ELR (cell line): ENCODE data around the gene ZMYND8.
"Not testable (repeated sequence)": the region's sequence is repeated elsewhere in the genome, so short reads cannot be mapped to it uniquely, and the experiment has no call there.

ENCODE experiments used
- DNase-seq: peaks from one replicate; pipeline ENCODE4 v3.0.0-alpha.2; 2015; ENCODE audit warnings: low read depth

ZMYND8 gene

GRCh38 chr20:47370850-47371782 lies 14.6 kb upstream of the ZMYND8 start:
- peak; percentile 44 for DNase-seq

DNA sequence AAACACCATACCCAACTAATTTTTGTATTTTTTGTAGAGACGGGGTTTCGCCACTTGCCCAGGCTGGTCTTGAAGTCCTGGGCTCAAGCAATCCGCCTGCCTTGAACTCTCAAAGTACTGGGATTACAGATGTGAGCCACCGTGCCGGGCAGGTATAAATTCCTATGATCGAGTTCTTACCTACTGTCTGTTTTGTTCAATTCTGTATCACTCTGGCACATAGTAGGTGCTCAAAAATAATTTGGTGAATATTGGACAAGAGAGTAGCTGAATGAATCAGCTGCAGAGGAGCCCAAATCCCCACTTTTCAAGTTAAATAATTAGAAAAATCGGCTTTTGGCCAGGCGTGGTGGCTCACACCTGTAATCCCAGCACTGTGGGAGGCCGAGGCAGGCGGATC lies 13.7 kb upstream of the ZMYND8 start:
- no peak for DNase-seq

DNA sequence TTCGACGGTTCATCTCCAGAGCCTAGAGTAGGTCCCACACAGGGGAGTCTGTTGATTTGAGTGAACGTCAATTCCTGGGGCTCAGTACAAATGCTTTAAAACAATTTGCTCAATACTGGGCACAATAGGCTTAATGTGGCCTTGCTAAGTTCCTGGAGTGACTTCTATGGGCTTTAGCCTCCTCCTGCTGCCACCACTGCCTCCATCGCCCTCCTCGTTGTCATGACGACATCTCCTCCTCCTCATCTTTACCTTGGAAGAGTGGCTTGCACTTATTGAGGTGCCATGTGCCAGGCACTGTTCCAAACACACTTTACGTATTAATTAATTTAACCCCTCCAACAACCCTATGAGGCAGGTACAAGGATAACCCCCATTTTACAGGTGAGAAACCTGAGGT lies 11.8 kb upstream of the ZMYND8 start:
- DNase-seq, result no peak

GRCh38 chr20:47366301-47366700 lies 9.8 kb upstream of the ZMYND8 start:
- DNase-seq, result not testable (repeated sequence)

DNA sequence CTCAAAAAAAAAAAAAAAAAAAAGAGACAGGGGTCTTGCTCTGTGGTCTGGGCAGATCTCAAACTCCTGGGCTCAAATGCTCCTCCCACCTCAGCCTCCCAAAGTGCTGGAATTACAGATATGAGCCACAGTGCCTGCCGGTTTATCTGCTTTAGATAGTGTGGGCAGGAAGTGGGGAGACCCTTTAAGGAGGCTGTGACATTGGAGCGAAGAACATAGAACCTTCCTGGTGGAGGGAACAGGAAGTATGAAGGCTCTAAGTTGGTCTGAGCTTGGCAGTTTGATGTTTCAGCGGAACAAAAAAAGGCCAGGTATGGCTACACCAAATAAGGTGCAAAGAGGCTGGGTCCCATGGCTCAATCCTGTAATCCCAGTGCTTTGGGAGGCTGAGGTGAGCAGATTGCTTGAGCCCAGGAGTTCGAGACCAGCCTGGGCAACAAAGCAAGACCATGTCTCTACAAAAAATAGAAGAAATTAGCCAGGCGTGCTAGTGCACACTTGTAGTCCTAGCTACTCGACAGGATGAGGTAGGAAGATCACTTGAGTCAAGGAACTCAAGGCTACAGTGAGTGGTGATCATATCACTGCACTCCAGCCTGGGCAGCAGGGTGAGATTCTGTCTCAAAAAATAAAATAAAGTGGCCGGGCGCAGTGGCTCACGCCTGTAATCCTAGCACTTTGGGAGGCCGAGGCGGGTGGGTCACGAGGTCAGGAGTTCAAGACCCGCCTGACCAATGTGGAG lies 8.7 kb upstream of the ZMYND8 start:
- DNase-seq, result no peak

- no peak for DNase-seq
Measured at GRCh38 chr20:47362361-47363219, 6.1 kb upstream of the ZMYND8 start.

DNA sequence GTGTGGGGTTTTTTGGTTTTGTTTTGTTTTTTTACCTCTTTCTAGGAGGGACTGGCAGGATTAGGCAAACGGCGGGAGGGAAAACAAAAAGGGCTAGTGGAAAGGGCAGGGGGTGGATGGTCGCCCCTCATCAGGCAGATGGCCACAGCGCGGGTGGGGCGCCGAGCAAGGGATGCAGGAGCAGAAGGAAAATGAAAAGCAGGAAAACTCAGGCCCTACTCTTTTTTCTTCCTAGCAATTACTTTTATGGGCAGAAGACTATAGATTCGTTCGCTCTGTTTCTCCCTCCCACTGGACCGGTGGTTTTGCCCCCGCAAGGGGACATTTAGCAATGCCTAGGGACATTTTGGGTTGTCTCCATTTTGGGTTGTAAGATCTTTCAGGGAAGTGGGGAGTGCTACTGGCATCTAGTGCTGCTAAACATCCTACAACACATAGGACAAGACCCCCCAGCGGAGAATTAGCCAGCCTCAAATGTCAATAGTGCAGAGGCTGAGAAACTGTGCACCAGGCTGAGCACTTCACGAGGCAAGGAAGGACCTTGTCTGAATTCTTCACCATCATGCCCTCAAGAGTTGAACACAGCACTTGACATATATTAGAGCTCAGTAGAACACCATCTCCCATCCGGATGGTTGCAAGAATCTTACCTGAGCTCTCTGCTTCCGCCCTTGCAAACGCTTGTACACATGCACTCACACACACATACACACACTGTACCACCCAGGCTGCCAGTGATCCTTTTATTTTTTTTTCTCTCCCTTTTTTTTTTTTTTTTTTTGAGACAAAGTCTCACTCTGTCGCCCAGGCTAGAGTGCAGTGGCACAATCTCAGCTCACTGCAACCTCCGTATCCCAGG lies 4.8 kb upstream of the ZMYND8 start:
- no peak for DNase-seq

DNA sequence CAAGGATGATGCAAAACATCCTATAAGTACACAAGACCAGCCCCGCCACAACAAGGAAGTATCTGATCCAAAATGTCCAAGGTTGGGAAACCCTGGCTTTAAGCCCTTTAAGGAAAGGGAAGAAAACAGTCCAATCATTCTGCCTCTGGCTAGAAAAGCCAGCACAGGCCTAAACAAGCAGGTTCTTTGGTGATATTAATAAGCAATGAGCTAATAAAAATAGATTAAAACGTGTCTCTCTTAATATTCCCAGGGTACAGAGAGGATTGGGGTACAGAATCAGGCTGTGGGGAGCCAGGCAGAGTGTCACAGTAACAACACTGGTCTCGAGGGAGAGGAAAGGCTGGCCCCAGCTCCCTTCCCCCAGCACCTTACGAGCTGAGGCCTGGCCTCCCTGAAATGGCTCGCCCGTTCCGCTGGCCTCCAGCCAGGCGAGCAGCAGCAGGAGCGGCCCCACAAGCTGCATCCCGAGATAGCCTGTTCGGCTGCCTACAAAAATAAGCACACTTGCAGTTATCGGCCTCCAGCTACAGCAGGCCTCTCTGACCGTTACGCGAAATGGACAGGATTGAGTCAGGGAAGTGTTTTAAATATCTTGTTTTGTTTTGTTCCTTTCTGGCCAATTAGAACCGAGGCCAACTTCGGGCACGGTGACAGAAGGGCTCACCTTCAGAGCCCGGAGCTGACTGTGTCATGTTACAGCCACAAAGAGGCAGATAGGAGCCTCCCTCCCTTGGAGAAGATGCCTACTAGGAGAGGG lies 4.0 kb upstream of the ZMYND8 start:
- peak; percentile 85 for DNase-seq

DNA sequence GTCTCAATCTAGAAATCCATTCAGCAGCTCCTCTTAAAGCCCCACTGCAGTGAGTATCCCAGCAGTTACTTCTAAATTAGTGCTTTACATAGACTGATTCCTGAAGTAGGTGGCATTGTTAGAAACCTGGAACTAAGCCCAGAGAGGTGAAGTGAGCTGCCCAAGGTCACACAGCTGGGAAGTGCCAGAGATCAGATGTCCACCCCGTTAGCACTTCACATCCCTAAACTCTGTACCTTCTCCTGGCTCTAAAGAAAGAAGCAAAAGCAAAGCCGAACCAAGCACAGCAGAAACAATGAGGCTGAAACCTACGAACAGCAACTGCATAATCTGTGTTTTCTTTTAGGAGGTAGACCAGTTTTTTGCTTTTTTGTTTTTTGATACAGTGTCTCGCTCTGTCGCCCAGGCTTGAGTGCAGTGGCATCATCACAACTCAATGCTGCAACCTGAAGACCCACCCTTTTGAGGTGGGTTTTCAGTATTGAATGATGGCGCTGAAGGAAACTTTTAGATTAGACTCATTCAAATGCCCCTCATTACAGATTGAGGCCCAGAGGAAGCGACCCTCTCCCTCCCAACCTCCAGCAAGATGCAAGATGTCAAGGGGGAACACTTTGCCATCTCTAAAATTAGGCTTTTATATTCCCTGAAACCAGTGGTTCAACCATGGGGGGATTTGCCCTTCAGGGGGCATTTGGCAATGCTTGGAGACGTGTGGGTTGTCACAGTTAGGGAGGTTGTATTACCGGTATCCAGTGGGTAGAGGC lies 3.2 kb upstream of the ZMYND8 start:
- DNase-seq, result no peak

GRCh38 chr20:47358672-47359529 lies 2.4 kb upstream of the ZMYND8 start:
- DNase-seq, result peak; percentile 88

DNA sequence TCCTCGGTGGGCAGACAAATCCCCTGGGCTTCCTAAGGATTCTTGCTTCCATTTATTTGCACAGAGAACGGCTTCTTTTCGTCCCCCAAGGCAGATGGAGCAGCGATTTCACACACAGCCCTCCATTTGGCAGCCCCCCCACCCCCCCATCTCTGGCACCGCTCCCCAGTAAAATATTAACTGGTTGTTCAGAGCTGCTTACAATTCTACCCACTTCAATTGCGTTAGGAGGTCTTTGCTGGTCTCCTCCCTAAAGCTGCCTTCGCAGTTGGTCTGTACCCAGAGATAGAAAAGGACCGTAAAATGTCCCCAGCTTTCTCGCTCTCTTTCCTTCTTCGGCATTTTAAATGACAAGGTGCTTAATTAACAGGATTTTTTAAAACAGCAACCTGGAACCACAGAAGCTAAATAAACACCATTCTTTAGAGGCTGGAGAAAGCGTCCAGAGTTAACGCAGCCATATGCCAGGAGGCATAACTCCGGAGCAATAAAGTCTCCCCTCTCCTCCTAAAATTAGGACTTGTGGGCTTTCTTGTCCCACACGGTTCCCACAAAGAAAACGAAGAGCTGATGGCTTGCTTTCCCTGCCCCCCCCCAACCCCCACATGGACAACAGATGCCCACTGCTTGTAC lies 1.7 kb upstream of the ZMYND8 start:
- no peak for DNase-seq

DNA sequence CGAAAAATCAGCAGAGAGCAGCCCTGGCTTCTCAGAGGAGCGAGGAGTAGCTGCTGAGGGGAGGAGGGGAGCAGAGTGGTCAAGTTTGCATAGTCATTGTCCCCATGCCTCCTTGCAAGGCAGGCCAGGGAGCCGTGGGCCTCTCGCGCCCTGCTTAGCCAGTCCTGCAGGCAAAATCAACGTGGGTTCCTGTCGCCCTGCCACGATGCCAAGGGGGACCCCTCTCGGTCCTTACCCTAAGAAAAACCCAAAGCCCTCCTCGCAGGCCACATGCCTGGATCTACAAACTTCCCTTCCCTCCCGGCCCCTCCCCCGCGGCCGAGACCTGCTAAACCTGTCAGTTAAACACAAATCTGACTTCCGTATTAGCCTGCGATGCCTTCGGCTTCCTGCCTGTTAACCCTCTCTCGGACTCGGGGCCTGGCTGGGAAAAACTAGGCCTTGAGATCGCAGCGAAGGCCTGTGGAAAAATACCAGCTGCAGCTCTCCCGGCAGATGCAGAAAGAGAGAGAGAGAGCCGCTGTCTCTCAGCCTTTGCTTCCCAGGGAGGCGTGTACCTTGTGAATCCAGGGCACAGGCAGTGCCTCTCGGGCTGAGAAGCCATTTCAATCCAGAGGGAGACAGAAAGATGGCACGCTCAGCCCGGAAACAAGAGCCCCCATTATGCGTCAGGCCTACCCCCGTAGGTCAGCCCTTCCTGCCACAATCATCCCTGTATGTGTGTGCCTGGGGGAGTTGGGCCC lies 968 bp upstream of the ZMYND8 start:
- peak; percentile 92 for DNase-seq

DNA sequence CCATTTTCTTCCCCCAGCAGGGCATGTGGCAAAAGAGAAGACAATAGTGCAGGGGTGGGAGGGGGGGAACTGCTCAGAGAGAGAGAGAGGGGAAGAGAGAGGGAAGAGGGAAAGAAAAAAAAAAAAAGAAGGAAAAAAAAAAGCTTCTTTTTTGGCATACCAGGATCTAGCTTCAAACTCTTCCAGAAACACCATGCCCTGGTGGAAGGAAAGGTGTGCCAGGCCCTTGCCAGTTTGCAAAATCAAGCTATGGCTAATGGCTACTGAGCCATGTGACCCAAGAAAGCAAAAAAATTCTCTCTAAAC lies 326 bp downstream of the ZMYND8 start:
- no peak for DNase-seq

DNA sequence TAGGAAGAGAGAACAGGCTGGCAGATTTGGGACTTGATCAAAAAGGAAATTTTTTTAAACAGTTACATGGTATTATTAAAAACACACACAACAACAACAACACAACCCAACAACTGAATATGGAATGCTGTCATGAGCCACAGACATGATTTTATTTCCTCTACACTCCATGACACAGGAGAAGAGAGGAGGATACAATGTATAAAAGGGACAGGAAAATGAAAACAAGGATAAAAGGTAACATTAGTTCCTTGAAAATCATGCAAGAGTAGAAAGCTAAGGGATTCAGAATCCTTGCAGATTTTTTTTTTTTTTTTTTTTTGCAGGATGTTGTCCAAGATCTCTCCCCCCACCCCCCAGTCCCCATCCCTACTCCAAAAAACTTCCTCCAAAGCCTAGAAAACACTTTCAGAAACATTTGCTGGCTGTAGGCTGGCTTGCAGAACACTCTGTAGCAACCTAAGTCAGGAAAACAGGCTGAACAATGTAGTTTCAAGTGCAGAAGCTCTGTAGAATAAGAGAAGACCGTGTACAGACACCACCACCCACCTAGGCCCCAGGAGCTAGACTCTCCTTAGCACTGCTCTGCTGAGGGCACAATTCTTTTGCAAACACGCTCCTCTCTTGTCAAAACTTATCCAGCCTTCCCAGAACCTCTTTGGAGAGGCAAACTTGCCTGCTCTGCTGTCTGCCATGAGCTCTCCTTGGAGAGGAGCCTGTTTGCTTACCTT lies 845 bp downstream of the ZMYND8 start:
- no peak for DNase-seq

- peak; percentile 83 for DNase-seq
Measured at GRCh38 chr20:47354714-47355488, 1.6 kb downstream of the ZMYND8 start.

DNA sequence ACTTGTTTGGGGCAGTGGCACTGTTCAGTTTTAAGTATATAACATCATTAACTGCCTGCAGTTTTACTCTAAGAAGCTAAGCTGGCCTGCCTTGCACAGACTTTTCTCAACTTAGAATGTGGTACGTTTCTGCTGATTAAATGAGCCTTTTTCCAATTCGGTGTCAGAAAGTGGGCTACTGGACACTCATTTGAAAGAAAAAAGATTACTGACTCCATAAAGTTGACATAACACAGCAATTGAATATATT lies 2.1 kb downstream of the ZMYND8 start:
- no peak for DNase-seq
